Umbilical cord (tissue), 2 donors: ENCODE data around the gene LIX1L. TPM values are rescaled to one million over a fixed set of nuclear protein-coding genes. Genes with fewer than 3 reads are reported as not detected.

Source experiments
- DNase-seq: peaks from one replicate; pipeline ENCODE4 v3.0.0-alpha.2; 2015; ENCODE audit warnings: low spot score
- total RNA-seq: library from RNA; depleted of rRNA; stranded (reverse); fragments of >200 nt; gene quantifications from one replicate; pipeline ENCODE4 v1.2.3, GENCODE V29; 2014; ENCODE audit warnings: low replicate concordance; ENCODE audit not compliant: insufficient read depth

The LIX1L gene
- total RNA-seq, 1 donor from 2014 or later: 31.5 TPM

- DNase-seq: peak; percentile 62
Observed at GRCh38 chr1:145963265-145964019, 5.6 kb upstream of the LIX1L start.

DNA sequence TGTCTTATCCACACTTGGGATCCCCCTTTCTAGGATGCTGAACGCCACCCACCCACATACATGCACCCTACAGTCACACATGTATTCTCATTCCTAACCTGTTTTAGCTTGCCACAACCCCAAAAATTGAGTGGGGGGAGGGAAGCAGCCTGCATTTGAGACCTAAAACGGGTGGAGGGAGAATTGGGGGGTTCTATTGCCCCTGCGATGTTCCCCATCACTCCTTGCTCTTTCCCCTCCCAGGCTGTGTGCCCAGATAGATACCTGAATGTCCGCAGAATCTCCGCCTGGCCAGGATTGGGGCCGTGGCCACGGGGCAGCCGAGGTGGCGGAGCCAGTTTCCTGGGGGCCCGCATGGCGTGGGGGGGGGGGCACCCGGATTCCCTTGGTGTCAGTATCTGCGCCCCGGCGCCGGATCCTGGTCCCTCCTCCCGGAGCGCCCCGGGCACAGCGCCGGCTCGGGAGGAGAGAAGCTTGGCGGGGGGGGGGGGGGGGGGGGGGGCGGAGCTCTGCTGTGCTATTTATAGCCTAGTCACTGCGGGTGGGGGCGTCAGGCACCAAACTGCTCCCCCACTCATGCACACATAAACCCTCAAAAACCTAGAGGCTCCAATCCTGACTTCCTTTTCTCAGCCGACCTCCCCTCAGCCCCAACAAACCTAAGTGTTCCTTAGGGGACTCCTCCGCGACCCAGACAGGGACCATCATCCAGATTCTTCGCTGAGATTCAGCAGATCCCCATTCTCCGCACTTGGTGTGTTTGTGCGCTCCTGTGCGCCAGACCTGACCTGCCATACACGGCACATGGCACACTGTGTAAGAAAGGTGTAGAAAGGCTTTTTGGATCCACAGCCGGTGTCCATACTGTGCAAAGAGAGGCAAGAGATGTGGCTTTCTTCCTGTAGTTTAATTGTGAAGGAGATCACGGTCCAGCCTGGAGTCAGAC lies 4.6 kb upstream of the LIX1L start:
- peak; percentile 32 for DNase-seq

DNA sequence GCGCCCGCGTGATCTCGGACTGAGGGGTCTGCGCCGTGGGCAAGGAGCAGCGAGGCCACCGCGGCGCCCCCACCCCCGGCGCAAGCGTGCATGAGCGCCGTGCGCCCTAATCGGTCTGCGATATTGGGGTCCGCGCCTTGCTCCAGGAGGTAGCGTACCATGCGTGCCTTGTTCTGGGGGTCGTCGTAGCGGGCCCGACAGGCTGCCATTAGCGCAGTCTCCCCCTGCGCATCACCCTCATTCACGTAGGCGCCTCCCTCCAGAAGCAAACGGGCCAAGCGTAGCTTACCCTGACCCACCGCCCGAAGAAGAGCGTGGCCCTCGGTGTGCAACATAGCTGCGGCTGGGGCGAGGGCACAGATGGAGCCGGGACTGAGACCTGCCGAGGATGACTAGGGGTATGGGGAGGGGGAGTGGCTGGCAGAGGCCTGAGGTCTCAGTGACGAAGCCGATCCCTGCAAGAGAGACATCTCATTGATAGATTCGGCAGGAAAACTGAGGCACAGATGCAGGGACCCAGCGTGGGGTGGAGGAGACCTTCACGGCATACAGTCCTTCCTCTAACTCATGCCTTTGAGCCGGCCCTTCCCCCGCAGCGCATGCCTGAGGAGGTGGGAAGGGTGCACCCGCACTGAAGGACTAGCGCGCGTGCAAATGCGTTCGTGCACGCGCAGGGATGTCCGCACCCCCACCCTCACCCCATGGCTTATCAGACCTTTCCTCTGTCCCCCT lies 3.8 kb upstream of the LIX1L start:
- DNase-seq: peak; percentile 33

DNA sequence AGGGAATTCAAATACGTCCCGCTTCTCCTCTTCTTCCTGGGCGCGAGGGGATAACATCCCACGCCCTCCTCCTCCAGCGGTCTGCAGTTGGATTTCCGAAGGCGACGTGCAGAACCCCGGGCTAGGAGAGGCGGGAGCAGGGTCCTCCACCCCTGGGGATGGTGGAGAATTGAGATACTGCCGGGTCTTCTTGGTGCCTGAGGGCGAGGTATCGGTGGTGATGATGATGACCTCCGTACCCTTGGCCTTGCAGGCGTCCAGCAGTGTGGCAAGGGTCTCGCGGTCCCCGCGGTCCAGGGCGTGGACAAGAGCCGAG lies 3.2 kb upstream of the LIX1L start:
- DNase-seq: no peak

GRCh38 chr1:145960468-145961108 lies 2.8 kb upstream of the LIX1L start:
- DNase-seq: peak; percentile 85

DNA sequence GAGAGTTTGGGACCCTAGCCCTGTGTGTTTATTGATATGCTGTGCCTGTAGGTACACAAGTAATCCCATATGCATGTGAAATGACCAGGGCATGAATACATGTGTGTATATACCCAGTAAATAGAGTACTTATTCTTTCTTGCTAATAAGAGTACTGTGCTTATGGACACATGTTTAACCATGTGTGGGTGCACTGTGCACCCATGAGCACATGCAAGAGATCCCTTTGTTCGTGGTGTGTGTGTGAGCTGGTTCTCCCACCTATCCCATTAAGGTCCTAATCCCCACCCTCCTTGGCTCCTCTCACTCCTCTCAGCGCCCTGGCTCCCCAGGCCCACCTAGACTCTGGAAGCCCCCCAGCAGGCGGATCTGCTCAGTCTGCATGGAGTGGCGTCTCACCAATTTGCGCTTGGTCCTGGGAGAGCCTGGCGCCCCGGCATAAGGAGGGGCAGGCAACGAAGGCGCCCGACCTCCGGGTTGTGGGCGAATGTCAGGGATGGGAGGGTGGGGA lies 2.2 kb upstream of the LIX1L start:
- DNase-seq: no peak

DNA sequence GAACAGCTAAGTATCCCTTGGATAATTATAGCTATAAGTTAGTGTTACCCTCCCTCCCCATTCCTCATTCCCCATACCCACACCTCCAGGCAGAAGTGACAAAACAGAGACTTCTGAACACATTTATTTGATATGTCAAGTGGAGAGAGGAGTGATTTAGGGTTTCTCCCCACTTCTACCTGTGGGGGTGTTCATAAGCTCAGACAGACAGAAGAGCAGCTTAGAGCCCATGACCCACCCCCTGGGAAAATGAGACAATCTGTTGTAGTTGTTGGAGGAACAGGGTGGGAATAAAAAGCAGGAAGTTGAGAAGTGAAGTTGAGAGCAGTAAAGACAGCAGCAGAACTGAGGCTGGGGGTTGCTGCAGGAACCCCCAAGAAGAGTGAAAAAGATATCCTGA lies 1.5 kb upstream of the LIX1L start:
- no peak for DNase-seq

GRCh38 chr1:145958734-145959133 lies 917 bp upstream of the LIX1L start:
- DNase-seq: no peak

GRCh38 chr1:145956781-145957442 lies 905 bp downstream of the LIX1L start:
- DNase-seq: peak; percentile 86

GRCh38 chr1:145956361-145956760 lies 1.5 kb downstream of the LIX1L start:
- DNase-seq: no peak

GRCh38 chr1:145955436-145955835 lies 2.4 kb downstream of the LIX1L start:
- DNase-seq: no peak

- DNase-seq: no peak
Observed at GRCh38 chr1:145953861-145954260, 4.0 kb downstream of the LIX1L start.

- no peak for DNase-seq
Observed at GRCh38 chr1:145952903-145953302, 4.9 kb downstream of the LIX1L start.

DNA sequence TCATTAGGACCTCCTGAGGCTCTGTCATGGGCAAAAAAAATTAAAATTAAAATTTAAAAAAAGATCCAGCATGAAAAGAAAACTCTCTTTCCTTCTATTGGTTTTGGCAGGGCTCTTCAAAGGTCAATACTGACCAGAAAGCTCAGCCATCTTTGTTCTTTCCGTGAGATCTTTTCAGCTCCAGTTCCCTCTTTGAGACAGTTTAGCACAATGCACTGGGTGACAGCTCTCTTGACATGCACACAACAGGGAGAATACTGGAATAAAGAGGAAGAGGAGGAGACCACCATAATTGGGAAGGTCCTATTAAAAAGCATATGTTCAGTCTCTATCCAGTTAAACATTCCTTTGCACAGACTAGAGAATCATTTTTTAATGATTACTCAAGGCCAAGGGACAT lies 6.3 kb downstream of the LIX1L start:
- DNase-seq: no peak

- DNase-seq: no peak
Observed at GRCh38 chr1:145949219-145949618, 8.6 kb downstream of the LIX1L start.

- DNase-seq: no peak
Observed at GRCh38 chr1:145947551-145947950, 10.3 kb downstream of the LIX1L start.

GRCh38 chr1:145946477-145946986 lies 11.3 kb downstream of the LIX1L start:
- DNase-seq: no peak

GRCh38 chr1:145944532-145944931 lies 13.3 kb downstream of the LIX1L start:
- DNase-seq: no peak

DNA sequence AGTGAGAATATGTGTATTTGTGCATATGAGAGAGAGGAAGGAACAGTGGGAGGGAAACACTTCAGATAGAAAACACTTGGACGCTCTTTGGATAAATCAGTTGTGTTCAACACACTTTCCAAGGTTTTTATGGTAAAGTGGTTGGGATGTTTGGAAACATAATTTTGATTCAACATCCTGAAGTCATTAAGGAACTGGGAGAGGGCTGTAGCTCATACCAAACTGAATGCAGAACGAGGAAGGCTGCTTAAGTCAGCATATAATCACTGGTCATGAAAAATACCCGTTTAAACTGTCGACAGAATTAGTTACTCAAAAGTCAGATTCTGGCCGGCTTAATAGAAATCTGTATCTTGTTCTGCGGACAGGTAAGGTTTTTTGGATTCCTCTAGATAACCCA lies 14.9 kb downstream of the LIX1L start:
- DNase-seq: no peak

DNA sequence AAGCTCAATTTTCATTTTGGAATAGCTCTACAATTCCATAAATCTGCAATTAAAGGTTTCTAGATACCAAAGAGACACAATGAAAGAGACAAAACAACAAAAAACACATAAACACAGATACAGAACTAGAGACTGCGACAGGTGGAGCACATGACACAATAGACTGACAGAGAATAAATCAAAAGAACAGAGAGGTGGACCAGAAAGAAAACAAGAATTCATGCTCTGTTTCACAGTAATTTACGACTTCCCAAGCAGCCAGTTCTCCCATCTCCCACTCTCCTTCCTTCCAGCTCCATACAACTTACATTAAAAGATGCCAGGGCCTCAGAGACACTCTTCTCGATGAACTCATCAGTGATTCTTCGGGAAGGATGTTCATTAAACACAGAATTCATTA lies 15.4 kb downstream of the LIX1L start:
- DNase-seq: no peak

- no peak for DNase-seq
Observed at GRCh38 chr1:145937436-145937835, 20.4 kb downstream of the LIX1L start.
